Measurements from ENCODE around the gene QSER1. TPM values are rescaled to one million over a fixed set of nuclear protein-coding genes. Genes with fewer than 3 reads are reported as not detected.

QSER1 gene
- total RNA-seq, 4 donors from 2014 or later = 17.2 to 79.4 (median 43.8) TPM

DNA sequence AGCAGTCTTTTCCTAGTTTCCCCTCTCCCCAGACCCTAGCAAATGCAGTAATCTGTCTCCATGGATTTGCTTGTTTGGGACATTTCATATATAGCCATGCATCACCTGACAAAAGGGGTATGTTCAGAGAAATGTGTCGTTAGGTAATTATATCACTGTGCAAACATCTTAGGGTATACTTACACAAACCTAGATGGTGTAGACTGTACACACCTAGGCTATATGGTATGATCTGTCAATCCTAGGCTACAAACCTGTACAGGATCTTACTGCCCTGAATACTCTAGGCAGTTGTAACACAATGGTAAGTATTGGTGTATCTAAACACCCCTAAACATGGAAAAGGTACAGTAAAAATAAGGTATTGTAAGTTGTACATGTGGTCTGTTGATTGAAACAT lies 23.8 kb downstream of the QSER1 start:
- Histone ChIP-seq H3K27me3 (no peaks in the 10 kb centered on the region), H3K4me3 (no peak overlapping the region), H3K27ac (no peak overlapping the region), H3K4me1 (no peaks in the 10 kb centered on the region), H3K36me3 (no peaks in the 10 kb centered on the region), H3K9me3 (no peaks in the 10 kb centered on the region)
- DNase-seq = no peak
- intact Hi-C loops (cut with DNase I; ENCODE audit: low total_unique reads) = no loop called here
- TF ChIP-seq POLR2A (IDR thresholded peaks at IDR 0.05) = no peak
- TF ChIP-seq, protein P1, sequence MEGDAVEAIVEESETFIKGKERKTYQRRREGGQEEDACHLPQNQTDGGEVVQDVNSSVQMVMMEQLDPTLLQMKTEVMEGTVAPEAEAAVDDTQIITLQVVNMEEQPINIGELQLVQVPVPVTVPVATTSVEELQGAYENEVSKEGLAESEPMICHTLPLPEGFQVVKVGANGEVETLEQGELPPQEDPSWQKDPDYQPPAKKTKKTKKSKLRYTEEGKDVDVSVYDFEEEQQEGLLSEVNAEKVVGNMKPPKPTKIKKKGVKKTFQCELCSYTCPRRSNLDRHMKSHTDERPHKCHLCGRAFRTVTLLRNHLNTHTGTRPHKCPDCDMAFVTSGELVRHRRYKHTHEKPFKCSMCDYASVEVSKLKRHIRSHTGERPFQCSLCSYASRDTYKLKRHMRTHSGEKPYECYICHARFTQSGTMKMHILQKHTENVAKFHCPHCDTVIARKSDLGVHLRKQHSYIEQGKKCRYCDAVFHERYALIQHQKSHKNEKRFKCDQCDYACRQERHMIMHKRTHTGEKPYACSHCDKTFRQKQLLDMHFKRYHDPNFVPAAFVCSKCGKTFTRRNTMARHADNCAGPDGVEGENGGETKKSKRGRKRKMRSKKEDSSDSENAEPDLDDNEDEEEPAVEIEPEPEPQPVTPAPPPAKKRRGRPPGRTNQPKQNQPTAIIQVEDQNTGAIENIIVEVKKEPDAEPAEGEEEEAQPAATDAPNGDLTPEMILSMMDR (IDR thresholded peaks at IDR 0.05) = no peak

DNA sequence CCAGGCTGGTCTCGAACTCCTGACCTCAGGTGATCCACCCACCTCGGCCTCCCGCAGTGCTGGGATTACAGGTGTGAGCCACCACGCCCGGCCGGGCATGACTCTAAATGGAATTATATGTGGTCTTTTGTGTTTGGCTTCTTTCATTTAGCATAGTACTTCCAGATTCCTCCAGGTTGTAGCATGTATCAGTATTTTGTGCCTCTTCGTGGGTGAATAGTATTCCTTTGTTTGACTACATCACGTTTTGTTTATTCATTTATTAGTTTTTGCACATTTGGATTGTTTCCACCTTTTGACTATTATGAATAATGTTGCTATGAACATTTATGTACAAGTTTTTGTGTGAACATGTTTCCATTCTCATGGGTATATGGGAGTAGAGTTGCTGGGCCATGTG lies 24.4 kb downstream of the QSER1 start:
- Histone ChIP-seq H3K27me3 (no peaks in the 10 kb centered on the region), H3K4me3 (no peak overlapping the region), H3K36me3 (no peaks in the 10 kb centered on the region), H3K4me1 (no peaks in the 10 kb centered on the region), H3K9me3 (no peaks in the 10 kb centered on the region), H3K27ac (no peak overlapping the region)
- no peak for DNase-seq
- intact Hi-C loops (cut with DNase I; ENCODE audit: low total_unique reads) = no loop called here
- no peak for TF ChIP-seq POLR2A (IDR thresholded peaks at IDR 0.05)
- TF ChIP-seq, protein P1 (IDR thresholded peaks at IDR 0.05) = no peak

DNA sequence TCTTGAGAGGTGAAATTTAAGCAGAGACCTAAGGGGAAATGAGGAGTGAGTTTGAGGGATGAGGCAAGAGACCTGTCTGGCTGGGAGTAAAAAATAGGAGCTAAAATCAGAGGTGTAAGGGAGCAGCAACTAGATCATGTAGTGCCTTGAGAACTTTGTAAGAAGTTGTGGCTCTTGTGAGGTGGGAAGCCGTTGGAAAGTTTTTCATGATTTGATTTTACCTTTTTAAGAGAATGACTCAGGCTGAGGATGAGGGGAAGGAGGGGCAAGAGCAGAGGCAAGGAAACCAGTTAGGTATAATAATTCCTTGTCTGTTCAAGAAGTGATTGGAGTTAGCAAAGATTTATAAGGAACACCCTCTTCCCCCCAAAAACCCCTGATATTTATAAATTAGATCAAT lies 25.8 kb downstream of the QSER1 start:
- Histone ChIP-seq H3K36me3 (no peaks in the 10 kb centered on the region), H3K9me3 (no peaks in the 10 kb centered on the region), H3K4me3 (no peak overlapping the region), H3K4me1 (no peaks in the 10 kb centered on the region), H3K27ac (no peak overlapping the region), H3K27me3 (no peaks in the 10 kb centered on the region)
- intact Hi-C loops (cut with DNase I; ENCODE audit: low total_unique reads) = no loop called here
- DNase-seq = no peak
- TF ChIP-seq, protein P1 (IDR thresholded peaks at IDR 0.05) = no peak
- no peak for TF ChIP-seq POLR2A (IDR thresholded peaks at IDR 0.05)

DNA sequence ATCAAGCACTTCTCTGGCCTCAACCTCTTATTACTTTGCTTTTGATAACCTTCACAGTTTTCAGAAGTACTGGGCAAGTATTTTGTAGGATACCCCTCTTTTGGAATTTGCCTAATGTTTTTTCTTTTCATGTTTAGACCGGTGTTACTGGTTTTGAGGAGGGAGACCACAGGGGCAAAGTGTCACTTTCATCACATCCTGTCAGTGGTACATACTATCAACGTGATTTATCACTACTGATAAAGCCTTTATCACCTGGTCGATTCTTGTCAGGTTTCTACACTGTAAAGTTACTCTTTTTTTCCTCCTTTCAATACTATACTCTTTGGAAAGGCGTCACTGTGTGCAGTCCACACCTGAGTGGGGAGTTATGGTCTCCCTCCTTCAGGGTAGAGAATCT lies 26.7 kb downstream of the QSER1 start:
- Histone ChIP-seq H3K9me3 (no peaks in the 10 kb centered on the region), H3K4me1 (no peaks in the 10 kb centered on the region), H3K27ac (no peak overlapping the region), H3K27me3 (no peaks in the 10 kb centered on the region), H3K4me3 (no peak overlapping the region), H3K36me3 (no peaks in the 10 kb centered on the region)
- TF ChIP-seq, protein P1 (IDR thresholded peaks at IDR 0.05) = no peak
- TF ChIP-seq POLR2A (IDR thresholded peaks at IDR 0.05) = no peak
- DNase-seq = no peak
- intact Hi-C loops (cut with DNase I; ENCODE audit: low total_unique reads) = no loop called here

DNA sequence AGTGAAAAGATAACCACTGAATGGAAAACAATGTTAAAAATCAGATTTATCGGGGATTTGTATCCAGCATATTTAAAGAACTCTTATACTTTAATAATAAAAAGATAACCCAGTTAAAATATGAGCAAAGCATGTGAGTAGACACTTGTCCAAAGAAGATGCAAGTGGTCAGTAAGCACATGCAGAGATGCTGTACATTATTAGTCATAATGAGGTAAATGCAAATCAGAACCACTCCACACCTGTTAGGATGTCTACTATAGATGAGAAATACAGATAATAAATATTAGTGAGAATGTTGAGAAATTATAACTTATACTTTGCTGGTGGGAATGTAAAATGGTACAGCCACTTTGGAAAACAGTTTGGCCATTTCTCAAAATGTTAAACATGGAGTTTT lies 28.0 kb downstream of the QSER1 start:
- Histone ChIP-seq H3K4me3 (no peak overlapping the region), H3K27ac (no peak overlapping the region), H3K27me3 (no peaks in the 10 kb centered on the region), H3K36me3 (no peaks in the 10 kb centered on the region), H3K9me3 (no peaks in the 10 kb centered on the region), H3K4me1 (no peaks in the 10 kb centered on the region)
- no peak for TF ChIP-seq POLR2A (IDR thresholded peaks at IDR 0.05)
- TF ChIP-seq, protein P1 (IDR thresholded peaks at IDR 0.05) = no peak
- intact Hi-C loops (cut with DNase I; ENCODE audit: low total_unique reads) = no loop called here
- no peak for DNase-seq

Data from uterus (tissue), 4 donors.